SU-DHL-6 (cell line): Measurements from ENCODE around the gene PI4KA.

ENCODE experiments used
- H2AFZ ChIP-seq: fragments of 200-600 bp; sonication (generic); 2 replicates; pipeline ENCODE4 v1.6.1; 2014; ENCODE audit warnings: low read depth, mild to moderate bottlenecking, moderate library complexity, mixed read lengths, antibody characterized with exemption, low read length; ENCODE audit not compliant: severe bottlenecking
- H3F3A ChIP-seq: fragments of 200-600 bp; shearing (Covaris generic); 2 replicates; pipeline ENCODE4 v1.6.0; 2016; ENCODE audit warnings: antibody characterized with exemption, mild to moderate bottlenecking; ENCODE audit not compliant: insufficient read depth
- H3K27ac ChIP-seq: fragments of 200-600 bp; sonication (generic); 2 replicates; pipeline ENCODE4 v1.5.1; 2016; ENCODE audit warnings: low read depth, mild to moderate bottlenecking, low read length, moderate library complexity, mixed read lengths
- H3K27me3 ChIP-seq: fragments of 200-600 bp; sonication (generic), shearing (Covaris generic); 2 replicates; pipeline ENCODE4 v1.6.0; 2014; ENCODE audit warnings: mild to moderate bottlenecking, low read length
- H3K36me3 ChIP-seq: fragments of 200-600 bp; sonication (generic); 2 replicates; pipeline ENCODE4 v1.6.1; 2014; ENCODE audit warnings: mild to moderate bottlenecking, low read length, mixed read lengths
- H3K4me2 ChIP-seq: fragments of 300-600, 200-600 bp; shearing (Covaris generic), sonication (generic); 2 replicates; pipeline ENCODE4 v1.6.0; 2014; ENCODE audit warnings: low read length, low read depth, mild to moderate bottlenecking; ENCODE audit not compliant: poor library complexity, severe bottlenecking
- H3K4me3 ChIP-seq: fragments of 200-600 bp; sonication (generic); 2 replicates; pipeline ENCODE4 v1.5.1; 2014; ENCODE audit warnings: antibody characterized with exemption, low read length, mild to moderate bottlenecking, mixed read lengths; ENCODE audit not compliant: insufficient read depth, poor library complexity, severe bottlenecking
- H3K79me2 ChIP-seq: fragments of 200-600 bp; sonication (generic); 2 replicates; pipeline ENCODE4 v1.6.1; 2014; ENCODE audit warnings: mild to moderate bottlenecking, low read length, moderate library complexity; ENCODE audit not compliant: insufficient read depth
- H3K9ac ChIP-seq: fragments of 200-600 bp; sonication (generic); 2 replicates; pipeline ENCODE4 v1.7.0; 2014; ENCODE audit warnings: mild to moderate bottlenecking, low read length
- H3K9me2 ChIP-seq: fragments of 200-600 bp; sonication (generic); replicated peaks from 2 replicates; pipeline ENCODE4 v1.6.1; 2014; ENCODE audit warnings: low read length; ENCODE audit not compliant: insufficient read depth
- H3K9me3 ChIP-seq: fragments of 200-600 bp; sonication (generic); 2 replicates; pipeline ENCODE4 v1.6.1; 2014; ENCODE audit warnings: low read length, mixed read lengths; ENCODE audit not compliant: insufficient read depth
- H4K20me1 ChIP-seq: fragments of 200-600 bp; sonication (generic); 2 replicates; pipeline ENCODE4 v1.6.1; 2014; ENCODE audit warnings: low read depth, mild to moderate bottlenecking, antibody characterized with exemption, low read length, moderate library complexity, mixed read lengths
- EZH2phosphoT487 ChIP-seq: fragments of 200-600 bp; sonication (generic), shearing (Covaris generic); conservative IDR thresholded peaks from 2 replicates; pipeline ENCODE4 v1.6.1; 2018; ENCODE audit warnings: mild to moderate bottlenecking, antibody characterized with exemption, low read length, moderate library complexity, mixed read lengths
- TF ChIP-seq, protein P1 (sequence below): fragments of 200-600 bp; sonication (generic); IDR thresholded peaks from one replicate; pipeline ENCODE4 v1.5.1; 2017; ENCODE audit warnings: antibody characterized with exemption, mild to moderate bottlenecking, low read length, moderate library complexity; ENCODE audit not compliant: insufficient read depth, poor library complexity, severe bottlenecking

Gene PI4KA

GRCh38 chr22:20863366-20863765 lies 4.8 kb upstream of the PI4KA start:
- Histone ChIP-seq H4K20me1 (no peaks in the 10 kb centered on the region), H3K27me3 (no peaks in the 10 kb centered on the region), H3K9me3 (no peaks in the 10 kb centered on the region), H3F3A (no peaks in the 10 kb centered on the region), H3K79me2 (peaks cover 10% of the 10 kb centered on the region; the same call in 1 of the 2 replicates), H3K4me3 (no peak overlapping the region), H3K4me2 (no peak overlapping the region), H3K9me2 (no peaks in the 10 kb centered on the region), H3K9ac (no peak overlapping the region), H2AFZ (no peak overlapping the region), H3K27ac (no peak overlapping the region), H3K36me3 (no peaks in the 10 kb centered on the region)
- no peak for TF ChIP-seq EZH2phosphoT487
- TF ChIP-seq, protein P1, sequence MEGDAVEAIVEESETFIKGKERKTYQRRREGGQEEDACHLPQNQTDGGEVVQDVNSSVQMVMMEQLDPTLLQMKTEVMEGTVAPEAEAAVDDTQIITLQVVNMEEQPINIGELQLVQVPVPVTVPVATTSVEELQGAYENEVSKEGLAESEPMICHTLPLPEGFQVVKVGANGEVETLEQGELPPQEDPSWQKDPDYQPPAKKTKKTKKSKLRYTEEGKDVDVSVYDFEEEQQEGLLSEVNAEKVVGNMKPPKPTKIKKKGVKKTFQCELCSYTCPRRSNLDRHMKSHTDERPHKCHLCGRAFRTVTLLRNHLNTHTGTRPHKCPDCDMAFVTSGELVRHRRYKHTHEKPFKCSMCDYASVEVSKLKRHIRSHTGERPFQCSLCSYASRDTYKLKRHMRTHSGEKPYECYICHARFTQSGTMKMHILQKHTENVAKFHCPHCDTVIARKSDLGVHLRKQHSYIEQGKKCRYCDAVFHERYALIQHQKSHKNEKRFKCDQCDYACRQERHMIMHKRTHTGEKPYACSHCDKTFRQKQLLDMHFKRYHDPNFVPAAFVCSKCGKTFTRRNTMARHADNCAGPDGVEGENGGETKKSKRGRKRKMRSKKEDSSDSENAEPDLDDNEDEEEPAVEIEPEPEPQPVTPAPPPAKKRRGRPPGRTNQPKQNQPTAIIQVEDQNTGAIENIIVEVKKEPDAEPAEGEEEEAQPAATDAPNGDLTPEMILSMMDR = no peak

DNA sequence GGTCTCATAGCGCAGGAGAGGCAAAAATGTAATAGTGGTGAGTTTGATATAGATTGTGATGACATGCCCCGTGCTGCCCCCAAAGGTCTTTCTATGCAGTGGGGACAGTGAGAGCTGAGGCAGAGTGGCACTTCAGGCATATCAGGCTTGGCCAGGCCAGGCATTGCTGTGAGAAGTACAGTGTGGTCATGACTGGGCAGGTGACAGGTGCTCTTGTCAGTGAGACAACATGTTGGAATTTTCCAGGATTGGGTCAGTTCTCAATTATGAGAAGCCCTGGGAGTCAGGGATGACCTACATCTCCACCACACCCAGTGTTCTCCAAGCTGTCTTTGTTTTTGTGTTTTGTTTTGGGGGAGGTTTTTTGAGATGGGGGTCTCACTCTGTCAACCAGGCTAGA lies 3.9 kb upstream of the PI4KA start:
- no peaks in the 10 kb centered on the region for H3K9me3 ChIP-seq
- H3K4me2 ChIP-seq = no peak overlapping the region
- no peaks in the 10 kb centered on the region for H3K9me2 ChIP-seq
- H3F3A ChIP-seq = no peaks in the 10 kb centered on the region
- H3K9ac ChIP-seq = no peak overlapping the region
- TF ChIP-seq, protein P1 = no peak
- no peak for TF ChIP-seq EZH2phosphoT487
- H3K27ac ChIP-seq = no peak overlapping the region
- no peaks in the 10 kb centered on the region for H3K27me3 ChIP-seq
- no peaks in the 10 kb centered on the region for H3K36me3 ChIP-seq
- H4K20me1 ChIP-seq = no peaks in the 10 kb centered on the region
- H3K79me2 ChIP-seq = peaks cover 16% of the 10 kb centered on the region
- H2AFZ ChIP-seq = no peak overlapping the region
- H3K4me3 ChIP-seq = no peak overlapping the region

GRCh38 chr22:20859615-20860014 lies 1.0 kb upstream of the PI4KA start:
- no peak for TF ChIP-seq EZH2phosphoT487
- TF ChIP-seq, protein P1 = no peak
- H2AFZ ChIP-seq = peak overlapping the region; percentile 91
- H3K36me3 ChIP-seq = no peaks in the 10 kb centered on the region
- no peaks in the 10 kb centered on the region for H3F3A ChIP-seq
- peaks cover 42% of the 10 kb centered on the region for H3K79me2 ChIP-seq
- peak overlapping the region; percentile 66 for H3K4me3 ChIP-seq
- H3K9me3 ChIP-seq = no peaks in the 10 kb centered on the region
- no peaks in the 10 kb centered on the region for H3K27me3 ChIP-seq
- H3K9me2 ChIP-seq = no peaks in the 10 kb centered on the region
- H3K4me2 ChIP-seq = peak overlapping the region; percentile 73
- no peaks in the 10 kb centered on the region for H4K20me1 ChIP-seq
- peak overlapping the region; percentile 81 for H3K9ac ChIP-seq
- H3K27ac ChIP-seq = no peak overlapping the region
